HuH-7 (cell line): ENCODE results near the gene ABCB8.
"Not testable (repeated sequence)": the region's sequence is repeated elsewhere in the genome, so short reads cannot be mapped to it uniquely, and the experiment has no call there.

ENCODE experiments used
- DNase-seq: peaks from one replicate; pipeline ENCODE4 v3.0.0; 2011; ENCODE audit warnings: low spot score

Gene ABCB8

DNA sequence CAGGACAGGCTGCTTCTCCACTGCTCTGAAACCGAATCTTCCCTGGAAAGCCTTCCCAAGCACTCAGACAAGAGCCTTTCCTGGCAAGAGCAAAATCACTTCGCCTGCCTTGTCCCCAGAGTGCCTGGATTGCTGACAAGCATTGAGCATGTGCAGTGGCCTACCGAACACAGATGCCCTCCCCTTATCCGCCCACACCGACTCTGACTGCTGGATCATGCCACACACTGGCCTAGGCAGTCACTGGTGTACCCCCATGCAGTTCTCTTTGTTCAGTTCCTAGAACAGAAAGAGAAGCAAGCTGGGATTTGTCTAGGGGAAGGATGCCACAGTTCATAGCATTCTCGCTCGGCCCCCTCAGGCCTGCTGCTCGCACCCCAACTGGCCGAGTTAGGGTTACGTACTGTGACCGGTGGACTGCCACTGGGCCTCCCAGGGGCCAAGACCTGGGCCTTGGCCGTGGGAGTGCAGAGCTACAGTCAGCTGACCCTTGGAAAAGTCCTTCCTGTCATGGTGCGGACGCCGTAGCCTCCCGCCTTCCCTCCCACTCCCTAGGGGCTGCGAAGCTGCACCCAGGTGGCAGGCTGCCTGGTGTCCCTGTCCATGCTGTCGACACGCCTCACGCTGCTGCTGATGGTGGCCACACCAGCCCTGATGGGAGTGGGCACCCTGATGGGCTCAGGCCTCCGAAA lies 6.9 kb downstream of the ABCB8 start:
- no peak for DNase-seq

DNA sequence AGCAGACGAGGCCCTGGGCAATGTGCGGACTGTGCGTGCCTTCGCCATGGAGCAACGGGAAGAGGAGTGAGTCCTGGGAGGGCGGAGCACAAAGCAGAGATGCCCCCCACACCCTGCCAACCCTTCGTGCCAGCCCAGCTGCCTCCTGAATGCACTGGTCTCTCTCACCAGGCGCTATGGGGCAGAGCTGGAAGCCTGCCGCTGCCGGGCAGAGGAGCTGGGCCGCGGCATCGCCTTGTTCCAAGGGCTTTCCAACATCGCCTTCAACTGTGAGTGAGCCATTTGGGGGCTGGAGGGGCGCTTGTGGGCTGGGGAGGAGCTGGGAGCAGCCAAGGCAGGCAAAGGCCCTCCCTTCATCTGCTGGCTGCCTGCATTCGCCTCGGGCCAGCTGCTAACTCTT lies 7.7 kb downstream of the ABCB8 start:
- no peak for DNase-seq

DNA sequence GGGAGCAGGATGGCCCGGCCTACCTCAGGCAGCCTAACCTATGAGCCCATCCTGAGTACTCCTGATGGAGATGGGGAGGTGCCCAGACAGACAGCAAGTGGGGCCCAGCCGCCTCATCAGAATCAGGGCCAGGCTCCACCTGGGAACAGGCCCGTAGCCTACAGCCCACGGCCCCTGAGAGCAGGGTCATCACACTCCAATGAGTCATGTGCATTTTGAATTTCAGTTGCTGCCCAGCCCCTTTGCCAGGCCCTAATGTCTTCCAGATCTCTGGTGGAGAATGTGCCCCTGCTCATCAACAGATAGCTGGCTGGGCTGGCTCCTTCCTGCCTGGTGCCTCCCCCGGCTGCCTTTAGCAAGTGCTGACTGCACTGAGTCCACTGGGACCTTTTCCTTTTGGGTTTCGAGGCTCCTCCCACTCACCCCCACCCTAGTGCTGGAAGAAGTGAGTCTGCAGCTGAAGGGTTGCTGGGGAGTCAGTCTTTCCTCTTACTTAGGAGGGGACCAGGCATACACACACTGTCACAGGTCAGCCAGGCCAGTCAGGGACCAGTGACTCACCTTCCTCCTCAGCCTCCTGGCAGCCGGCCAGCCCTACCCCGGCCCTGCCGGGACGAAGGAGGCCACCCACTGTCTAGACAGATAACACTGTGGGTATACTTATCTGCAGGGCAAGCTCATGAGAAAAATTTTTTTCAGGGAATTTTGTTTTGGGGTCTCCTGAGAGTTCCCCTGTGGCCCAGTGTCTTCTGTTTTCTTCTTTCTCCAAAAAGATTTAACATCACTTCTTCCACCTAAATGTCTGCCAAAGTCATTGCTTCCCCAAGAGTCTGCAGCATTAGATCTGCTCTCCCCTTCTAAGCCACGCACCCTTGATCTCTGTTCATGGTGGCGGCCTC lies 10.9 kb downstream of the ABCB8 start:
- peak; percentile 79 for DNase-seq

DNA sequence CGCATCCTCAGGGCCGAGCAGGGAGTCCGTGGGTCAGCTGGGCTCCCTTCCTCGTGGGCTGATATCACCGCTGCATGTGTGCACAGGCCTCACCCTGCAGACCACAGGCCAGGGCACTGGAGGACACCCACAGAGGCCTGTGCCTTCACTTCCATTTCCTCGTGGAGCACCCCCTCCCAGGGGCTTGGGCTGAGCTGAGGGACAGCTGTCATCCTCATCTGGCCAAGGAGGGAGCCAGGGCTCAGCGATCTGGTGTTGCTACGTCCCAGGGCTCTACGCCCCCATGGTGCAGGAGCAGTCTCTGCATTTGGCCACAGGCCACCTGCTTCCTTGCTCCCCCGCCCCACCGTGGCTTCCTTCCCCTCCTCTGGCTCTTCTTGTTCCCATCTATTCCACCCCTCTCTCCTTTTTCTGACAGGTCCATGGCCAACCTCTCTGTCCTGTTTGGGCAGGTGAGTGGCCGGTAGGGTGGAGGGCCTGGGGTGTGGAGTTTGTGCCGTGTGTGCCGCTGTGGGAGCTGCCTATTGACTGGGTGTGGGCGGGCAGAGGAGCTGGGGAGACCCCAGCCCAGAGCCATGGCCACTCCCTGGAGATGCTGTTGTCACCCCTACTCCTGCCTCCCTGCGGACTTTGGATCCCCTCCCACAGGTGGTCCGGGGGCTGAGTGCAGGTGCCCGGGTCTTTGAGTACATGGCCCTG lies 11.7 kb downstream of the ABCB8 start:
- DNase-seq: no peak

DNA sequence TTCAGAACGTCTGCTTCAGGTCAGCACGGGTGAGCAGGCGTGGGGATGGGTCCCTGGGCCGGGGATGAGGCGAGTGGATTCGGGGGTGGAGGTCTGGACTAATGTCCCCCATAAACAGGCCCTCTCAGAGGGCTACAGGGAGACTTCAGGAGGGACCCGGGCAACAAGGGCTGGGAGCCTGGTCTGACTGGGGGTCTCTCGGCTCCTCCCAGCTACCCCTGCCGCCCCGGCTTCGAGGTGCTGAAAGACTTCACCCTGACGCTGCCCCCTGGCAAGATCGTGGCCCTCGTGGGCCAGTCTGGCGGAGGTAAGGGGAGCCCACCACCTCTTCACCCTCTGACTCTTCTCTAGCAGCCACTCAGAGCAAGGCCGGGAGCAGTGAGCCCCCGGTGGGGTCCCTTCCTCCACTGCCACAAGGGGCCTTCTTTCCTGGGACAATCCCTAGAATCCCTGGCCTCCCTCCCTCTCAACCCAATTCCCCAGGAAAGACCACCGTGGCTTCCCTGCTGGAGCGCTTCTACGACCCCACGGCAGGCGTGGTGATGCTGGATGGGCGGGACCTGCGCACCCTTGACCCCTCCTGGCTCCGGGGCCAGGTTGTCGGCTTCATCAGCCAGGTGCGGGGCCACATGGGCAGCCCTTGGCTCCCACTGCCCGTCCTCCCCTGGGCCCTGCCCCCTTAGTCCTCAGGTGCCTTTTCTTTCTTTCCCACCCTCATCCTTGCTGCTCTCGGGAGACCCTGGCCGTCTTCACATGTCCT lies 12.5 kb downstream of the ABCB8 start:
- no peak for DNase-seq

DNA sequence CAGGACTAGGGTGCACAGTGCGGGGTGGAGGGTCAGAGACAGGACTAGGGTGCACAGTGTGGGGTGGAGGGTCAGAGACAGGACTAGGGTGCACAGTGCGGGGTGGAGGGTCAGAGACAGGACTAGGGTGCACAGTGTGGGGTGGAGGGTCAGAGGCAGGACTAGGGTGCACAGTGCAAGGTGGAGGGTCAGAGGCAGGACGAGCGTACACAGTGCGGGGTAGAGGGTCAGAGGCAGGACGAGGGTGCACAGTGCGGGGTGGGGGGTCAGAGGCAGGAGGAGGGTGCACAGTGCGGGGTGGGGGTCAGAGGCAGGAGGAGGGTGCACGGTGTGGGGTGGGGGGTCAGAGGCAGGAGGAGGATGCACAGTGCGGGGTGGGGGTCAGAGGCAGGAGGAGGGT lies 15.2 kb downstream of the ABCB8 start:
- DNase-seq: not testable (repeated sequence)

DNA sequence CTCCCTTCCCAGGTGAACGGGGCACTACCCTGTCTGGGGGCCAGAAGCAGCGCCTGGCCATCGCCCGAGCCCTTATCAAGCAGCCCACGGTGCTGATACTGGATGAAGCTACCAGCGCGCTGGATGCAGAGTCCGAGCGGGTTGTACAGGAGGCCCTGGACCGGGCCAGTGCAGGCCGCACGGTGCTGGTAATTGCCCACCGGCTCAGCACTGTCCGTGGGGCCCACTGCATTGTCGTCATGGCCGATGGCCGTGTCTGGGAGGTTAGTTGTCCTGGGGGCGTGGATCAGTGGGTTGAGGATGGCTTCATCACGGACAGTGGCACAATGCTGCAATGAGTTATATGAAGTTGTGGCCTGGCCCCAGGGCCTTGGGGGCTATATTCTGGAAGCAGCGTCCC lies 15.7 kb downstream of the ABCB8 start:
- no peak for DNase-seq

DNA sequence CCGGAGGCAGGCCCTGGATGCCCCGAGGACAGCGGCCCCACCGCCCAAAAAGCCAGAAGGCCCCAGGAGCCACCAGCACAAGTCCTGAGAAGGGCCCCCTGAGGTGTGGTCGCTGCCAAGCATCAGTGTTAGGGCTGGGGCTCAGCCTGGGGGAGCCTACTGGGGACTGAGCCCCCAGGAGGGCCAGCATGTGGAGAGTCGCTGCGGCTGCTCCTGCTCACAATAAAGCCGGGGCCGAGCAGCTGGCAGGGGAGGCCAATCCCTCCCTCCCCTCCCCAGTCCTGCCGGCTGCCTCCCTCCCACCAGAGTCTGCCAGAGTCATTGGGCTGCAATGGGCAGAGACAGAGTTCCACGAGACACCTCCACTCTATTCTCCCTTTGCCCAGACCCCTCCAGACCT lies 17.0 kb downstream of the ABCB8 start:
- no peak for DNase-seq

DNA sequence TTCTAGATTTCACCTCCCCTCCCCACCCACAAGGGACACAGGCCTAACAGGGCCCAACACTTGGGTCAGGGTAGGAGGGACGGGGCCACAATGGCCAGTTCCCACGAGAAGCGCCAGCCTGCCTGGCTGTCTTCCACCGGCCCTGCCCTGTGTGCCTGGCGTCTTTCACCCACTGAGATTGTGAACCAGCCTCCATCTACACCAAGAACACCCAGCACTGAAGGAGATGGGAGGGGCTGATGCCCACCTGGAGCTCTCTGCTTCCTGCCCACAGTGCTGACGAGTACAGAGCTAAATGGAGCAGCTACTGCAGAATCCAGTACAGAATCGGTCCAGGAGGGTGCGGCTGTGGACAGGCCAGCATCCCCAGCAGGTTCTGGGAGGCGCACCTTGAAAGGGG lies 17.7 kb downstream of the ABCB8 start:
- DNase-seq: no peak

DNA sequence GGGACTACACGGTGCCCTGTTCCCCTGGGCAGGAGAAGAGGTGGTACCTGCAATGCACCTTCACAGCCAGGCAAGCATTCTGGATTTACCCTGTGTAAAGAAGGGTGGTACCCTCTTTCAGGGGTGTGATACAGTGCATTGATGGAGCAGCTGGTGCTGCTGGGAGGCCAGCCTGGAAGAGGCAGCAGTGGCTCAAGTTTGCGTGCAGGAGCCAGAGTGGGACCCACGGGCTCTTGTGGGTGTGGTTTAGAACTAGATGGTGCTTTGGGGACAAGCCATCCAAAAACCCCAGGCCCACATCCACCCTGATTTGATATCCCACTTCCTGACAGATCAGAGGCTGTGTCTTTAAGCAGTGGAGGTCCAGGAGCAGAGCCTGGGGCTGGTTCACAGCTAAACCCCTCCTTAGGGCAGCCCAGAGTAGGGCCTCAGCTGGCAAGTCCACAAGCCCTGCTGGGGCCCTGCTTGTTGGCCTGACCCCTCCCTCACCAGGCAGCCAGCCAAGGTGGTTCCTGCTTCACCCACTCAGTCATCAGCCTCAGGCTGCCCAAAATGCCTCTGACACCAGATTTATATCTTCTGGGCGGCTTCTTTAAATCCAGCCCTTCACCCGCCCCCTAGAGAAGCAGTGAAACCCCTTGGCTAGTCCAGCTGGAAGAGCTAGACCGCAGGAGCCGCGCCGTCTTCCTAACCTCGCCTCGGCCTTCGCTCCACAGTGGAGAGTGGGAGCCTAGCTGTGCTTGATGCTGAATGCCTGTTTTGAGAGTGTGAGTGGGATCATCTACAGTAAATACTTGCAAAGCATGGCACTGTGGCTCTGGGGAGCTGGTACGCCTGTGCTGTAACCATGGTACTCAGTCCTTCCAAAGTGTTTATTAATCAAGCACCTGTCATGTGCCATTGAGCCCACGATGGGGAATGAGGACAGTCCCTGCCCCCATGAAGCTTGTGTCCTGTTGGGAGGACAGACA lies 18.6 kb downstream of the ABCB8 start:
- DNase-seq: no peak

DNA sequence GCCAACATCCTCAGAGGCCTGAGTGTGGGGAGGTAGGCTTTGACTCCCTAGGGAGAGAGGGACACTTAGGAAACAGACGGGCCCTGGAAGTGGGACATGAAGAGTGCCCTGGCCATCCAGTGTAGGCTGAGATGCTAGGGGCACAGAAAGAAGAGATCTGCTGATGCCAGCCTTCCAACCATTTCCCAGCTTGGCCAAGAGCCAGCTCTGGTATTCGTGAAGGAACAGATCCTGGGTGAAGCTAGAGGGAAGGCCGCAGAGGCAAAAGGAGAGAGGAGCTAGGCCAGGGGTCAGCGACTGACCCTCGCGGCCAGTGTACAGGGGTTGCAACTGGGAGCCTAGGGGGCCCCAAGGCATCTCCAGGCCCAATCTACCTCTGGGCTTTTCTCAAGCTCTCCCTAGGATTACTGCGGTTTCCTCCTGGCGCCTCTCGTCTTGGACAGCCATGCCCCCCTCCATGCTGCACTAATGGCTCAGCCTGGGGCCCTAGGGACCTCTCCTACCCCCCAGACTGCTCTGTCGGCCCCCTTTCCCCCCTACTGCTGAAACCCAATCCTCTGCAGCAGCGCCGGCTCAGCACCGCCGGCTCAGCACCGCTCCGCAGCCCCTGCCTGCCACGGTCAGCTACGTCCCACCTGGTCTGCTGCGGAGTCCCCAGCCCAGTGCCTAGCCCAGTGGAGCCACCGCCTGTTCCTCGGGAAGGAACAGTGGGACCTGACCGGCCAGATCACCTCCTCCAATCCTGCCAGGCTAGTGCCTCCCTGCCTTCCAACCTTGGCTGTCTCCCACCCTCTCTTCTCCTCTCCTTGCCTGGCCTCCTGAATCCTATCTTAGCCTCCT lies 19.9 kb downstream of the ABCB8 start, which contains the start of gene ASIC3:
ASIC3 (plus strand) TSS at position 556 of the 840 bp plus-strand sequence. CDS start 355 bp downstream, outside the sequence.
- no peak for DNase-seq

DNA sequence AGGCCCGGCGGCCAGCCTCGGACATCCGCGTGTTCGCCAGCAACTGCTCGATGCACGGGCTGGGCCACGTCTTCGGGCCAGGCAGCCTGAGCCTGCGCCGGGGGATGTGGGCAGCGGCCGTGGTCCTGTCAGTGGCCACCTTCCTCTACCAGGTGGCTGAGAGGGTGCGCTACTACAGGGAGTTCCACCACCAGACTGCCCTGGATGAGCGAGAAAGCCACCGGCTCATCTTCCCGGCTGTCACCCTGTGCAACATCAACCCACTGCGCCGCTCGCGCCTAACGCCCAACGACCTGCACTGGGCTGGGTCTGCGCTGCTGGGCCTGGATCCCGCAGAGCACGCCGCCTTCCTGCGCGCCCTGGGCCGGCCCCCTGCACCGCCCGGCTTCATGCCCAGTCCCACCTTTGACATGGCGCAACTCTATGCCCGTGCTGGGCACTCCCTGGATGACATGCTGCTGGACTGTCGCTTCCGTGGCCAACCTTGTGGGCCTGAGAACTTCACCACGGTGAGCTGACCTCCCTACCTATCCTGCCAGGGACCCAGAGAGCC lies 20.7 kb downstream of the ABCB8 start:
- no peak for DNase-seq

DNA sequence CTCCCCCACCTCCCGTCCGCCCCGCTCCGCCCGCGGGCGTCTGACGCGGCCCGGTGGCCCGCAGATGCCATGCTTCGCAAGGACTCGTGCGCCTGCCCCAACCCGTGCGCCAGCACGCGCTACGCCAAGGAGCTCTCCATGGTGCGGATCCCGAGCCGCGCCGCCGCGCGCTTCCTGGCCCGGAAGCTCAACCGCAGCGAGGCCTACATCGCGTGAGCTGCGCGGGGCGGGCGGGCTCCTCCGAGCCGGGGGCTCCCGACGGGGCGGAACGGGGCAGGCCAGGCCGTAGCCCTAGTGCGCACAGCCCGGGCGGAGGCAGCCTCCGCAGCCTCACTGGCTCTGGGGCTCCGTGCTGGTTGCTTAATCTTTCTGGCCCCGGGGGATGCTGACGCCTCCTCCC lies 22.9 kb downstream of the ABCB8 start:
- DNase-seq: no peak

DNA sequence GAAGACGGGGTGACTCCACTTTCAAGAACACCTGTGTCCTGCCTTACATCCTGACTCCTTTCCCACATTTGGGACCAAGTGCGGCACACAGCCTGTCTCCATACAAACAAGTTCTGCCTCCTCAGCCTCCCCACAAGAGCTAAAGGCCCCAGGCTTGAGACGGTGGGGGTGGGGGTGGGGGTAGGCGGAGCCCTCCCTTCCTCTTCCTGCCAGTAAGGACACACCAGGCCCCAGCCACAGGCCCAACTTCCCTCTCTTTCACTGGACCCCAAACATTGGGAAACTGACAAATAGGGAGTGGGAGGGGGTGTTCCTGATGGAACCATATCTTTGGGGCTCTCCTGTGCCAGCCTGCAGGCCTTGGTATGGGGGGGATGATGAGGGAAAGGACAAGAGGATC lies 24.8 kb downstream of the ABCB8 start:
- DNase-seq: no peak

DNA sequence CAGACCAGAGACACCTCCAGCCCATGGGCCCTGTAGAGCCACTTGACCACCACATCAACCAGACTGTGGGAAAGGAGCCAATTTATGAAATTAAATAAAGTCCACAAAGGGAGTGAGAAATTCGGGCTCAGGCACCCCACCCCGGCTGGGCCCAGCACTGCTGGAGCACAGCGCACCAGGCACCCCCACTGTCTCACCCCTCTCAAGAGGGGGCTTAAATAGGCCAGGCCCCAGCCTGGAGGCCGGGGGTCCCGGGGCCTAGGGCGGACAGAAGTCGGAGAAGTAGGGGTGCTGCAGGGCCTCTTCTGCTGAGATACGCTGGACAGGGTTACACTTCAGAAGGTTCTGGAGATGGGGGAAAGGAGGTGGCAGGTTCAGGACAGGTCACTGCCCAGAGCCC lies 25.5 kb downstream of the ABCB8 start:
- no peak for DNase-seq

DNA sequence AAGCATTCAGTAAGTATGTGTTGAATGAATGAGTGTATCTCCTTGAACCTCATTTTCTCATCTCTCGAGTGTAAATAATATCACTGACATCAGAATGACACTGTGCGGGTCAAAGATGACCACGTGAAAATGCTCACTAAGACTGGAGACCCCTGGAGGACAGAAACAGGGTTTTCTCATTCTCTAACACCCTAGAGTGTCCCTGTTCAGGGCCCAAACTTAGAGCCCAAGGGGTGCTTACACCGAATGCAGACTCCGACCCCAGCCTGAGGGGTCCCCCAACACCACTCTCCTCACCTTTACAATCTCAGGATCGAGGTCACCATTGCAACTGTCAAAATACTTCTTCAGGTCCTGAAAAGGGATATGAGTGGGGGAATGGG lies 28.0 kb downstream of the ABCB8 start:
- DNase-seq: no peak

DNA sequence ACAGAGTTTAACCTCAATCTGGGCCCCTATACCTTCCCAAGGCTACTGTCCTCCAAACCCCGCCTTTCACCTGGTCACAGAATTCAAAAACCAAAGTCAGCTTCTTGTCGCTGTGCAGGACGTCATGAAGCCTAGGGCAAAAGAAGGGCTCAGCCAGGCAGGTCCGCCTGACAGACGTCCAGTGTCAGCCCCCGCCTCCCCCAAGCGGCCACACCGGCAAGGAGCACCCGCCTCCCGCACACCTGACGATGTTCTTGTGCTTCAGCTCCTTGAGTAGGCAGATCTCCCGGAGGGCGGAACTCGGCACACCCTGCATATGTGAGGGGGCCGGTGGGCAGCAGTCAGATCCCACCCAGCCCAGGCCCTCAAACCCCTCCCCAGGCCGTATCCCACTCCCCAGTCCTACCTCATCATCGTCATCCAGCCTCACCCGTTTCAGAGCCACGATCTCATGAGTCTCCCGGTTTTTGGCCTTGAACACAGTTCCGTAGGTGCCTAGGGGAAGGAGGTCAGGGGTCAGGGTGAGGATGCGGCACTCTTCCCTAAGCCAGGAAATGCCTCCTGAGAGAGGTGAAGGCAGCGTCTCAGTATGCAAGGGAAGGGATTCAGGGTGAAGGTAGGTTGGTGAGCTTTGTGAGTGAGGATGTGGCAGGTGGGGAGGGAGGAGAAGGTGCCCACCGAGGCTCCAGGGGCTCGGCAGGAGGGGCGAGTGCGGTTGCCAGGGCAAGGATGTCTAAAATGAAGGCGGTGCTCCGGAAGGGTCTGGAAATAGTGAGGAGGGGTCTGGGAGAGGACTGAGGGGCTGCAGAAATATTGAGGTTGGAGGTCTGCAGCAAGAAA lies 28.6 kb downstream of the ABCB8 start:
- no peak for DNase-seq

DNA sequence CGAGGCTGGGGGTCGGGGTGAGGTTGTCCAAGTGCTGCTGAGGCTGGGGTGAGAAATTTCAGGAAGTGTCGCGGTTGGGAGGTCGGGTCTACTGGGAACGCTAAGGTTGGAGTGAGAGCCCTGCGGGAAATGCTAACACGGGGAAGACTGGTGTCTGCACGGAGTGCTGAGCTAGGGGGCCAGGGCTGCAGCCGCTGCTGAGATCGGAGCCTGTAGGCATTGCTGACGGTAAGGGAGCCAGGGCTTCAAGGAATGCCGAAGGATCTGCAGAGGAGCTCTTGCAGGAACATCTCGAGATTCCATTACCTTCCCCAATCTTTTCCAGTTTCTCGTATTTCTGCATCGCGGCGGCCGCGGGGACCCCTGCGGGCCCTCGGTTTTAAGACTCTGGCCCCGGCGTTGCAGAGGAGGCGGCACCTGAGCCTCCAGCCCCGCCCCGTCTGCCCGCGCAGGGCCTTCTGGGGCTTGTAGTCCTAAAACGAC lies 29.3 kb downstream of the ABCB8 start, which contains the start of gene CDK5:
CDK5 (minus strand) TSS at position 392 of the 483 bp plus-strand sequence; CDS start at position 343, 49 bp downstream.
- DNase-seq: peak; percentile 65
